Measurements from ENCODE around the gene LHX1. TPM values are rescaled to one million over a fixed set of nuclear protein-coding genes. Genes with fewer than 3 reads are reported as not detected.

Gene LHX1
- total and polyA plus RNA-seq, 5 donors from 2014 or later, result 0.05 to 0.22 (median 0.05) TPM; not detected in 2

DNA sequence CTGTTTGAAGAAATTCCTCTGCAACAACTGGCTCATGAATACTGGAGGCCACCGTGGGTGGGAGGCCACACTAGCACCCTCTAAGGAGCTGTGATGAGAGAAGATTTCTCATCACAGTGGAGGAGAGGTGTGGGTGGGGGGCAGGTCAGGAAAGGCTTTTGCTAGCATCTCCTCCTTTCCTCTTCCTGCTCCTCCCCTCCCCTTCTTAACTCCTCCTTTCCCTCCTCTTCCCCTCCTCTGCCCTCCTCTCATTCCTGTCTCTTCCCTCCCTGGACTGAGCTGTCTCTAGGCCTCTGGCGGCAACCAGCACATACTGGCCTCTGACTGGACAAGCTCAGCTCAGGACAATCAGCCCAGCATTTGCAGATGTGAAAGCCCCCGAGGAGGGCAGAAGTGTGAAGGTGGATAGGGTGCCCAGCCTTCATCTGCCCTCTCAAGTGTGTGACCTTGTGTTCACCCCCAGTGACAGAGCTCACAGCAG, 19.0 kb upstream of the LHX1 start:
- Histone ChIP-seq H3K4me1 (ENCODE audit: control insufficient read depth, insufficient read depth, low read length, poor library complexity, severe bottlenecking) (no peaks in the 10 kb centered on the region), H3K9me3 (ENCODE audit: control insufficient read depth in 2 of 2, low read length in 2 of 2) (no peaks in the 10 kb centered on the region), H3K27me3 (ENCODE audit: control insufficient read depth, insufficient read depth, low read length) (peaks cover 2% of the 10 kb centered on the region), H3K27ac (ENCODE audit: insufficient read depth, low read length, poor library complexity, severe bottlenecking) (no peak overlapping the region), H3K4me3 (ENCODE audit: low read depth, low read length) (no peak overlapping the region), H3K36me3 (ENCODE audit: control insufficient read depth, insufficient read depth, low read length) (no peaks in the 10 kb centered on the region)
- ATAC-seq (ENCODE audit: low read depth in 2 of 2) (no peak), DNase-seq (no peak)
- Mint-ChIP-seq H3K27ac (no peak overlapping the region), H3K4me1 (peaks cover 0 to 5% (median 3%) of the 10 kb centered on the region in 4 donors), H3K27me3 (peaks cover 36% of the 10 kb centered on the region), H3K36me3 (no peaks in the 10 kb centered on the region), H3K9me3 (peaks cover 0 to 2% (median 0%) of the 10 kb centered on the region in 7 donors), H3K4me3 (no peak overlapping the region)

DNA sequence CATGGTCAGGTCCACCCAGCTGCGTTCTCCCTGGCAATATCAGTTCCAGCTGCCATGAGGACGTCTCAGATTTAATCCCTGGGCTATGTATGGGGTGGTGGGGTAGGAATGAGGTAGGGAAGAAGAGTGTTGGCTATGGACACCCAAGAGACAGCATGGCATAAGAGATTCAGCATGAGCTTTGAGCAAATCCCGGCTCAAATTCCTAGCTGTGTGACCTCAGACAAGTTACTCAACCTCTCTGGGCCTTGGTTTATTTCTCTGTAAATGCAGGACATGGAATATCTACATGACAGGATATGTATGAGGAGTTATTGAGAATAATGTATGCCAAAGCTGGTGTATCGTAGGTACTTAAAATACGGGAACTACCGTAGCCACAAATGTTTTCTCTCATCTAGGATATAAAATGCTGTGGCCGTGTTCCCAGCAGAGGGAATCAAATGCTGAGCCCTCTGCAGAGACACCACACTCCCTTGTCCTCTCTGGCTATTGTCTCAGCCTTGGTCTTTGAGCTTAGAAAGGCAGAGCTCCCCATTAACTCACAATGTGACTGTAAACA, 17.8 kb upstream of the LHX1 start:
- ATAC-seq (ENCODE audit: low read depth in 2 of 2), result no peak
- Histone ChIP-seq H3K36me3 (ENCODE audit: control insufficient read depth, insufficient read depth, low read length) (no peaks in the 10 kb centered on the region), H3K9me3 (ENCODE audit: control insufficient read depth in 2 of 2, low read length in 2 of 2) (no peaks in the 10 kb centered on the region), H3K4me3 (ENCODE audit: low read depth, low read length) (no peak overlapping the region), H3K27me3 (ENCODE audit: control insufficient read depth, insufficient read depth, low read length) (peaks cover 2% of the 10 kb centered on the region), H3K4me1 (ENCODE audit: control insufficient read depth, insufficient read depth, low read length, poor library complexity, severe bottlenecking) (no peaks in the 10 kb centered on the region), H3K27ac (ENCODE audit: insufficient read depth, low read length, poor library complexity, severe bottlenecking) (no peak overlapping the region)
- no peaks in the 10 kb centered on the region for H3K36me3 Mint-ChIP-seq
- peaks cover 0 to 2% (median 0%) of the 10 kb centered on the region in 7 donors for H3K9me3 Mint-ChIP-seq
- no peak for DNase-seq
- no peak overlapping the region for H3K27ac Mint-ChIP-seq
- peaks cover 0 to 5% (median 3%) of the 10 kb centered on the region in 4 donors for H3K4me1 Mint-ChIP-seq
- H3K4me3 Mint-ChIP-seq, result no peak overlapping the region
- peaks cover 36% of the 10 kb centered on the region for H3K27me3 Mint-ChIP-seq

DNA sequence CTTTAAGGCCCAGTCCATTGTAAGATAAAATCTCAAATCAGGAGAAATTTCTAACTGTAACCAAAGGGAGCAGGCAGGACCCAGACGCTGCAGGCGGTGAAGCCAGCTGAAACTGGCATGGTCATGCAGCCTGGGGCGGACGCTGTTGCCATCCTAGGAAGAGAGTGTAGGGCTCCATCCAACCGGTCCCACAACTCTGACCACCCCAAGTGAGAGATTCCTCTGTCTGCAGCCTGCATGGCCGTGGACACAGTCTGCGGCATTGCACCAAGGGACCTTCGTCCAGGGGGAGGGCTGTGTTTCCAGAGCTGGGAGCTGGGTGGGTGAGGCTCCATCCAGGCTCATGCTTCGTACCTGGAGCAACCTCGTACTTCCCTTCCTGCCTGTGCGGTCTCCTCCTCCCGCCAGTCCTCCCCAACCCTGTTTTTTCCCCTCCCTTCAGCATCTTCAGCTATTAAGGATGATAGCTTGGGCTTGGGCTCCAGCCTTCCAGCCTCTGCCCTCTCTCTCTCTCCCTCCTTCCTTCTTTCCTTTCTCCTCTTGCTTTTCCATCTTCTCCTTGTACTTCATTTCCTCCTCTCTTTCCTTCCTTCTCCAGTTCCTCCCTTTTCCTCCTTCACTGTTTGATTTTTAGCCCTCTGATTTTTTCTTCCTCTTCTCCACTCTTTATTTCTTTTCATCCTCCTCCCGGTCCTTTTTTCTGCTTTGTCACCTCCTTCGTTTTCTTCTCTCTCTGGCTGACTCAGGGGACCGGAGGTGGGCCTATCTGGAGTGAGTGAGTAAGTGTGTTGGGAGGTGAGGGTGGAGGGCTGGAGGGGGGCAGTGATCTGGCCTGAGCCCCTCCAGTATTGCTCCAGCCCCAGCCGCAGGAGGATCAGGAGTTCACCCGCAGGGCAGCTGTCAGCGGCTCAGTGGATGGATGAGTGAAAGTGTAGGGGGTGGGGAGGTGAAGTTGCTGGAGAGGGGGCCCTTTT, 17.0 kb upstream of the LHX1 start:
- Histone ChIP-seq H3K27ac (ENCODE audit: insufficient read depth, low read length, poor library complexity, severe bottlenecking) (no peak overlapping the region), H3K27me3 (ENCODE audit: control insufficient read depth, insufficient read depth, low read length) (peaks cover 2% of the 10 kb centered on the region), H3K4me1 (ENCODE audit: control insufficient read depth, insufficient read depth, low read length, poor library complexity, severe bottlenecking) (no peaks in the 10 kb centered on the region), H3K4me3 (ENCODE audit: low read depth, low read length) (no peak overlapping the region), H3K9me3 (ENCODE audit: control insufficient read depth in 2 of 2, low read length in 2 of 2) (no peaks in the 10 kb centered on the region), H3K36me3 (ENCODE audit: control insufficient read depth, insufficient read depth, low read length) (no peaks in the 10 kb centered on the region)
- no peak overlapping the region for H3K4me3 Mint-ChIP-seq
- peaks cover 36% of the 10 kb centered on the region for H3K27me3 Mint-ChIP-seq
- DNase-seq (no peak), ATAC-seq (ENCODE audit: low read depth in 2 of 2) (no peak)
- no peaks in the 10 kb centered on the region for H3K36me3 Mint-ChIP-seq
- peaks cover 0 to 5% (median 3%) of the 10 kb centered on the region in 4 donors for H3K4me1 Mint-ChIP-seq
- peaks cover 0 to 2% (median 0%) of the 10 kb centered on the region in 7 donors for H3K9me3 Mint-ChIP-seq
- peak overlapping the region in 1 of 3 donors; percentile 8 for H3K27ac Mint-ChIP-seq

DNA sequence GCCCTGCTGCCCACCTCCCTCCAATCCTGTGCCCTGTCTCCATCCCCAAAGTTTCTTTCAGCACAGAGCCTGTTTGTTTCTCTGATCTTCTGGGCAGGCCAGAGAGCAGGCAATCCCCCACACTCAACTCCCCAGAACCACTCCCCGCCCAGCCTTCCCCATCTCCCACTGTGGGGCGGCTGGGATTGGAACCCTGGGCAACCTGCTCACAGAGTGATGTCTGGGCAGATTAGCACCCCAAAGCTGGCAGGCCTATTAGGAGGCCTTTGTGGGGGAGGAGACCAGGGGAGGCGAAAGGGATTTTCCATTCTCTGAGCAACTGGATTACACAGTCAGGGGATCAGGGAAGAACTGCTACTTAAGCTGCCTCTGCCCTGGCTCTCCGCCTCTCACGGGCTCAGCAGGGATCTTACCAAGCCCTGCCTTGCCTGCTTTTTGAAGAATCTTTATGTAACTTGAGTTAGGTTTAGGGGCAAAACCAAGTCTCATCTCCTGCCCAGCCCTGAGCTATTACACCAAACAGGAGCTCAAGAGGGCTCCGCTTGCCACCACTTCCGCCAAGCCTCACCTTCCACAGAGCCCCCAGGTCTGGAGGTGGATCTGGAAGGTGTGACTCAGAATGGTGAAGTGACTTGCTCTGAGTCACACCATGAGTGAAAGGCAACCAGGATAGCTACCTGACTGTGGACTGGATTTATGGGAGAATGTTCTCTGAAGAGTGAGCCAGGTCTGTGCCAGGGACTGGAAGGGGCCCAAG, 16.0 kb upstream of the LHX1 start:
- Mint-ChIP-seq H3K9me3 (peaks cover 0 to 2% (median 0%) of the 10 kb centered on the region in 7 donors), H3K27me3 (peaks cover 40% of the 10 kb centered on the region), H3K4me1 (peaks cover 0 to 5% (median 3%) of the 10 kb centered on the region in 4 donors), H3K36me3 (no peaks in the 10 kb centered on the region), H3K27ac (no peak overlapping the region), H3K4me3 (no peak overlapping the region)
- Histone ChIP-seq H3K4me1 (ENCODE audit: control insufficient read depth, insufficient read depth, low read length, poor library complexity, severe bottlenecking) (no peaks in the 10 kb centered on the region), H3K4me3 (ENCODE audit: low read depth, low read length) (no peak overlapping the region), H3K27ac (ENCODE audit: insufficient read depth, low read length, poor library complexity, severe bottlenecking) (no peak overlapping the region), H3K36me3 (ENCODE audit: control insufficient read depth, insufficient read depth, low read length) (no peaks in the 10 kb centered on the region), H3K9me3 (ENCODE audit: control insufficient read depth in 2 of 2, low read length in 2 of 2) (no peaks in the 10 kb centered on the region), H3K27me3 (ENCODE audit: control insufficient read depth, insufficient read depth, low read length) (peaks cover 2% of the 10 kb centered on the region)
- peak in 1 of 3 donors; percentile 63 for DNase-seq
- ATAC-seq (ENCODE audit: low read depth in 2 of 2), result peak; percentile 53 to 66

DNA sequence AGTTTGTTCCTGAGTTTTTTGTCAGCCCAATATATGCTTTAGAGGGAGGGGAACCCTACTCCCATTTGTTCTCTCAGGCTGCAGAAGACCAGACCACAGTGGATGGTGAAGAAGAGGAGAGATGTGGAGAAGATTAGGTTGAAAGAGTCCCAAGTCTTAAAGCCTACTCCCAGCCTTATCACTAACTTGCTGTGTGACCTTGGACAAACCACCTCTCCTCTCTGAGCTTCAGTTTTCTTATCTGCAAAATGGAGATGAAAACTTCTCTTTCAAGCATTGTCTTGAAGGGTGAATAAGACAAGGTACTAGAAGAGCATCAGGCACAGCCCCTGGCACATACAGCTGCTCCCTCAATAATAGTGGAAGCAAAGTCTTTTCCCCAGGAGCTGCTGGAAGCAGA, 15.1 kb upstream of the LHX1 start:
- no peak overlapping the region for H3K4me3 Mint-ChIP-seq
- peaks cover 41% of the 10 kb centered on the region for H3K27me3 Mint-ChIP-seq
- Histone ChIP-seq H3K4me3 (ENCODE audit: low read depth, low read length) (no peak overlapping the region), H3K27ac (ENCODE audit: insufficient read depth, low read length, poor library complexity, severe bottlenecking) (no peak overlapping the region), H3K36me3 (ENCODE audit: control insufficient read depth, insufficient read depth, low read length) (no peaks in the 10 kb centered on the region), H3K27me3 (ENCODE audit: control insufficient read depth, insufficient read depth, low read length) (peaks cover 2% of the 10 kb centered on the region), H3K9me3 (ENCODE audit: control insufficient read depth in 2 of 2, low read length in 2 of 2) (no peaks in the 10 kb centered on the region), H3K4me1 (ENCODE audit: control insufficient read depth, insufficient read depth, low read length, poor library complexity, severe bottlenecking) (no peaks in the 10 kb centered on the region)
- peaks cover 0 to 5% (median 3%) of the 10 kb centered on the region in 4 donors for H3K4me1 Mint-ChIP-seq
- no peak for ATAC-seq (ENCODE audit: low read depth in 2 of 2)
- no peak overlapping the region for H3K27ac Mint-ChIP-seq
- no peak for DNase-seq
- H3K36me3 Mint-ChIP-seq, result no peaks in the 10 kb centered on the region
- H3K9me3 Mint-ChIP-seq, result peaks cover 0 to 2% (median 0%) of the 10 kb centered on the region in 7 donors

DNA sequence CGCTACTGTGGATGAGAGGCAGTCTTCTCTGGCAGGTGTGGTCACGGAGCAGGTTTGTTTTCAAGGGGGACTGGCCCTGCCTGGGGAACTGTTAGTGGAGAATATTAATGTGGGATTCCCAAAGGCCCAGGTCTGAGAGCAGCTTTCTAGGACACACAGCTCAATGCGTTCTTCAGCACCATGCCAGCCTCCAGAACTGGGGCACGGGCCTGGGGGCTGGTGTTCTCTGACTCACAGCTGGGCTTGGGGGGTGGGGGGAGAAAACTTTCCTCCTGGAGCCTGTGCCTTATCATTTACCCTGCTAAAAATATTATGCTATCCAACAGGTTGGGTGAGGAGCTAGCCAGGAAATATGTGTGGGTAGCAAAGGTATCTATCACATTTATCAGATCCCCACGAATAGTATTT, 13.5 kb upstream of the LHX1 start:
- H3K27me3 ChIP-seq (ENCODE audit: control insufficient read depth, insufficient read depth, low read length), result peaks cover 6% of the 10 kb centered on the region

DNA sequence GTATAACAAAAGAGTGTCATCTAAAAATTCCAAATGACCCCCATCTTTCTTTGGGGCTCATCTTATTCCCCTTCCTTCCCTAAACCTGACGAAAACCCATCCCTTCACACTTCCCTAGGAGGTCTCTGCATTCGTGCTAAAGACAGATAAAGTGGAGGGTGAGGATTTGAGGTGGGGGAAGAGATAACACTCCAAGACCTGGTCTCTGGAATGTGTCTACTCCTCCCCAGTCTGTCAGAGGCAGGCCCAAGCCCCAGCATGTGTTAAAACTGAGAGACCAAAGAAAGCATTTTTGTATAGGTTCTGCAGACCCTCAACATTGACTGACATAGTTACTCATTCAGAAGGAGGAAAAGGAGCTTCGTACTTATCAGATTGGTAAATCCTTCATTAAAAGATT, 11.0 kb upstream of the LHX1 start:
- H3K27ac Mint-ChIP-seq, result no peak overlapping the region

More for the DNA sequence above, 13.5 kb upstream of the LHX1 start:
- no peak overlapping the region for H3K27ac ChIP-seq (ENCODE audit: insufficient read depth, low read length, poor library complexity, severe bottlenecking)
- no peak for ATAC-seq (ENCODE audit: low read depth in 2 of 2)
- Mint-ChIP-seq H3K9me3 (peaks cover 0 to 2% (median 0%) of the 10 kb centered on the region in 7 donors), H3K27me3 (peaks cover 57% of the 10 kb centered on the region), H3K27ac (no peak overlapping the region), H3K4me3 (no peak overlapping the region), H3K4me1 (peaks cover 4 to 15% (median 13%) of the 10 kb centered on the region in 4 donors), H3K36me3 (no peaks in the 10 kb centered on the region)
- no peaks in the 10 kb centered on the region for H3K9me3 ChIP-seq (ENCODE audit: control insufficient read depth in 2 of 2, low read length in 2 of 2)
- peaks cover 5% of the 10 kb centered on the region for H3K4me1 ChIP-seq (ENCODE audit: control insufficient read depth, insufficient read depth, low read length, poor library complexity, severe bottlenecking)
- no peaks in the 10 kb centered on the region for H3K36me3 ChIP-seq (ENCODE audit: control insufficient read depth, insufficient read depth, low read length)
- no peak overlapping the region for H3K4me3 ChIP-seq (ENCODE audit: low read depth, low read length)
- no peak for DNase-seq

More for the DNA sequence above, 11.0 kb upstream of the LHX1 start:
- Mint-ChIP-seq H3K4me3 (no peak overlapping the region), H3K4me1 (peaks cover 8 to 21% (median 18%) of the 10 kb centered on the region in 4 donors), H3K9me3 (no peaks in the 10 kb centered on the region), H3K27me3 (peaks cover 63% of the 10 kb centered on the region), H3K36me3 (no peaks in the 10 kb centered on the region)
- peaks cover 28% of the 10 kb centered on the region for H3K27me3 ChIP-seq (ENCODE audit: control insufficient read depth, insufficient read depth, low read length)
- H3K4me3 ChIP-seq (ENCODE audit: low read depth, low read length), result no peak overlapping the region
- H3K9me3 ChIP-seq (ENCODE audit: control insufficient read depth in 2 of 2, low read length in 2 of 2), result no peaks in the 10 kb centered on the region
- no peak for ATAC-seq (ENCODE audit: low read depth in 2 of 2)
- peaks cover 7% of the 10 kb centered on the region for H3K4me1 ChIP-seq (ENCODE audit: control insufficient read depth, insufficient read depth, low read length, poor library complexity, severe bottlenecking)
- DNase-seq, result no peak
- no peak overlapping the region for H3K27ac ChIP-seq (ENCODE audit: insufficient read depth, low read length, poor library complexity, severe bottlenecking)
- H3K36me3 ChIP-seq (ENCODE audit: control insufficient read depth, insufficient read depth, low read length), result no peaks in the 10 kb centered on the region

All from CD4-positive, CD25-positive, alpha-beta regulatory T cell (primary cell).